HAP-1 (cell line): ENCODE data around the gene DLL1.
A peak's percentile ranks its signal among the peaks of the same experiment; 100 is the strongest.

Source experiments
- DNase-seq, 2 experiments: peaks; one replicate each; pipeline ENCODE4 v3.0.0-alpha.2; 2016 to 2020; ENCODE audit warnings: low spot score in 2 of 2
- H3K27me3 ChIP-seq: fragments of 250-450 bp; sonication (Bioruptor Pico); 2 replicates; pipeline ENCODE4 v1.5.1; 2020; ENCODE audit warnings: low read depth, mild to moderate bottlenecking, moderate library complexity
- H3K36me3 ChIP-seq: fragments of 250-450 bp; sonication (Bioruptor Pico); replicated peaks from 2 replicates; pipeline ENCODE4 v1.5.1; 2020; ENCODE audit warnings: mild to moderate bottlenecking
- H3K4me1 ChIP-seq: fragments of 250-450 bp; sonication (Bioruptor Pico); 2 replicates; pipeline ENCODE4 v1.5.1; 2020; ENCODE audit warnings: mild to moderate bottlenecking
- H3K4me3 ChIP-seq: fragments of 250-450 bp; sonication (Bioruptor Pico); 2 replicates; pipeline ENCODE4 v1.5.1; 2020; ENCODE audit warnings: mild to moderate bottlenecking, moderate library complexity
- H3K9me3 ChIP-seq: fragments of 250-450 bp; sonication (Bioruptor Pico); 2 replicates; pipeline ENCODE4 v1.5.1; 2020; ENCODE audit warnings: mild to moderate bottlenecking, moderate library complexity
- in situ Hi-C: fragments of 300-500 bp; cut with MboI; formaldehyde crosslinking; loops from 3 replicates; pipeline ENCODE4 v1.14.3; 2020; ENCODE audit warnings: low sequenced_read_pairs, inconsistent platforms, mixed read lengths

DLL1 gene

GRCh38 chr6:170292407-170293158 is 1.7 kb upstream of the DLL1 start:
- in situ Hi-C loops = no loop called here
- DNase-seq = no peak
- no peak overlapping the region for H3K4me3 ChIP-seq
- peaks cover 62% of the 10 kb centered on the region for H3K27me3 ChIP-seq
- H3K9me3 ChIP-seq = no peaks in the 10 kb centered on the region
- no peaks in the 10 kb centered on the region for H3K36me3 ChIP-seq
- peaks cover 14% of the 10 kb centered on the region for H3K4me1 ChIP-seq

GRCh38 chr6:170292111-170292406 is 1.2 kb upstream of the DLL1 start:
- peaks cover 11% of the 10 kb centered on the region for H3K4me1 ChIP-seq
- DNase-seq = no peak
- no peaks in the 10 kb centered on the region for H3K9me3 ChIP-seq
- H3K4me3 ChIP-seq = no peak overlapping the region
- in situ Hi-C loops = no loop called here
- H3K36me3 ChIP-seq = no peaks in the 10 kb centered on the region
- peaks cover 63% of the 10 kb centered on the region for H3K27me3 ChIP-seq

GRCh38 chr6:170291271-170292110 is 613 bp upstream of the DLL1 start:
- peaks cover 63% of the 10 kb centered on the region for H3K27me3 ChIP-seq
- DNase-seq = peak in 1 of 2 experiments; percentile 76
- H3K4me3 ChIP-seq = peak overlapping the region; percentile 19
- in situ Hi-C loops = no loop called here
- H3K9me3 ChIP-seq = no peaks in the 10 kb centered on the region
- H3K4me1 ChIP-seq = peaks cover 5% of the 10 kb centered on the region
- no peaks in the 10 kb centered on the region for H3K36me3 ChIP-seq

GRCh38 chr6:170289951-170290295 is 955 bp downstream of the DLL1 start:
- in situ Hi-C loops = no loop called here
- Histone ChIP-seq H3K4me3 (peak overlapping the region; percentile 44), H3K27me3 (peaks cover 61% of the 10 kb centered on the region), H3K9me3 (no peaks in the 10 kb centered on the region), H3K4me1 (no peaks in the 10 kb centered on the region; the same call in 1 of the 2 replicates), H3K36me3 (no peaks in the 10 kb centered on the region)
- DNase-seq = no peak

- H3K4me3 ChIP-seq = peak overlapping the region; percentile 44
These were observed 1.5 kb downstream of the DLL1 start for GRCh38 chr6:170289180-170289931.

GRCh38 chr6:170288852-170289179 is 2.1 kb downstream of the DLL1 start:
- no peaks in the 10 kb centered on the region for H3K36me3 ChIP-seq
- H3K9me3 ChIP-seq = no peaks in the 10 kb centered on the region
- no peaks in the 10 kb centered on the region; the same call in 1 of the 2 replicates for H3K4me1 ChIP-seq
- DNase-seq = no peak
- in situ Hi-C loops = no loop called here
- H3K4me3 ChIP-seq = peak overlapping the region; percentile 44
- H3K27me3 ChIP-seq = peaks cover 51% of the 10 kb centered on the region

More at GRCh38 chr6:170289180-170289931, 1.5 kb downstream of the DLL1 start:
- H3K27me3 ChIP-seq = peaks cover 56% of the 10 kb centered on the region
- in situ Hi-C loops = no loop called here
- no peaks in the 10 kb centered on the region for H3K9me3 ChIP-seq
- H3K36me3 ChIP-seq = no peaks in the 10 kb centered on the region
- H3K4me1 ChIP-seq = no peaks in the 10 kb centered on the region; the same call in 1 of the 2 replicates
- DNase-seq = peak in 1 of 2 experiments; percentile 24

- peaks cover 44% of the 10 kb centered on the region for H3K27me3 ChIP-seq
- no peaks in the 10 kb centered on the region for H3K9me3 ChIP-seq
- H3K4me1 ChIP-seq = no peaks in the 10 kb centered on the region; the same call in 1 of the 2 replicates
- no peak overlapping the region for H3K4me3 ChIP-seq
- H3K36me3 ChIP-seq = no peaks in the 10 kb centered on the region
- DNase-seq = no peak
- in situ Hi-C loops = no loop called here
These were observed 2.7 kb downstream of the DLL1 start for GRCh38 chr6:170288091-170288631.

- peaks cover 37% of the 10 kb centered on the region for H3K27me3 ChIP-seq
- H3K4me1 ChIP-seq = no peaks in the 10 kb centered on the region; the same call in 1 of the 2 replicates
- no peak overlapping the region for H3K4me3 ChIP-seq
- no peak for DNase-seq
- H3K9me3 ChIP-seq = no peaks in the 10 kb centered on the region
- H3K36me3 ChIP-seq = no peaks in the 10 kb centered on the region
- in situ Hi-C loops = no loop called here
These were observed 3.5 kb downstream of the DLL1 start for GRCh38 chr6:170287371-170287876.

- Histone ChIP-seq H3K9me3 (no peaks in the 10 kb centered on the region), H3K4me1 (no peaks in the 10 kb centered on the region; the same call in 1 of the 2 replicates), H3K27me3 (peaks cover 32% of the 10 kb centered on the region), H3K36me3 (no peaks in the 10 kb centered on the region), H3K4me3 (no peak overlapping the region)
- DNase-seq = no peak
- in situ Hi-C loops = no loop called here
These were observed 4.0 kb downstream of the DLL1 start for GRCh38 chr6:170286934-170287265.

- no peaks in the 10 kb centered on the region for H3K4me1 ChIP-seq
- no peak overlapping the region for H3K4me3 ChIP-seq
- no peaks in the 10 kb centered on the region for H3K9me3 ChIP-seq
- DNase-seq = peak in 1 of 2 experiments; percentile 27
- in situ Hi-C loops = no loop called here
- H3K36me3 ChIP-seq = no peaks in the 10 kb centered on the region
- H3K27me3 ChIP-seq = peaks cover 27% of the 10 kb centered on the region
These were observed 4.5 kb downstream of the DLL1 start for GRCh38 chr6:170286246-170286933.

GRCh38 chr6:170285482-170285881 is 5.4 kb downstream of the DLL1 start:
- Histone ChIP-seq H3K4me3 (no peak overlapping the region), H3K4me1 (no peaks in the 10 kb centered on the region), H3K36me3 (no peaks in the 10 kb centered on the region), H3K9me3 (no peaks in the 10 kb centered on the region), H3K27me3 (peaks cover 20% of the 10 kb centered on the region)
- in situ Hi-C loops = no loop called here
- DNase-seq = no peak

- H3K36me3 ChIP-seq = no peaks in the 10 kb centered on the region
- H3K27me3 ChIP-seq = peaks cover 15% of the 10 kb centered on the region
- H3K9me3 ChIP-seq = no peaks in the 10 kb centered on the region
- no peaks in the 10 kb centered on the region for H3K4me1 ChIP-seq
- in situ Hi-C loops = no loop called here
- H3K4me3 ChIP-seq = no peak overlapping the region
- no peak for DNase-seq
These were observed 5.9 kb downstream of the DLL1 start for GRCh38 chr6:170284866-170285469.
